Inflammatory macrophage treated with lipopolysaccharide for 4 hours (primary cell): ENCODE results near the gene OSBPL5.
"Not testable (repeated sequence)": the region's sequence is repeated elsewhere in the genome, so short reads cannot be mapped to it uniquely, and the experiment has no call there.

ENCODE experiments used
- DNase-seq: peaks from one replicate; pipeline ENCODE4 v3.0.0-alpha.2; 2020

The OSBPL5 gene

GRCh38 chr11:3120071-3120792, 44.9 kb downstream of the OSBPL5 start:
- DNase-seq, result no peak

GRCh38 chr11:3119141-3119821, 45.8 kb downstream of the OSBPL5 start:
- DNase-seq, result no peak

GRCh38 chr11:3115321-3115720, 49.8 kb downstream of the OSBPL5 start:
- peak; percentile 38 for DNase-seq

GRCh38 chr11:3113661-3114060, 51.4 kb downstream of the OSBPL5 start:
- not testable (repeated sequence) for DNase-seq

- DNase-seq, result peak; percentile 81
Observed at GRCh38 chr11:3111919-3112690, 53.0 kb downstream of the OSBPL5 start.

GRCh38 chr11:3111466-3111865, 53.6 kb downstream of the OSBPL5 start:
- DNase-seq, result peak; percentile 18

GRCh38 chr11:3109921-3110706, 55.0 kb downstream of the OSBPL5 start:
- peak; percentile 45 for DNase-seq

GRCh38 chr11:3109434-3109833, 55.7 kb downstream of the OSBPL5 start:
- no peak for DNase-seq

- DNase-seq, result no peak
Observed at GRCh38 chr11:3108183-3108721, 56.9 kb downstream of the OSBPL5 start.

- DNase-seq, result no peak
Observed at GRCh38 chr11:3107608-3108182, 57.4 kb downstream of the OSBPL5 start.

GRCh38 chr11:3106736-3107524, 58.2 kb downstream of the OSBPL5 start:
- DNase-seq, result no peak

- no peak for DNase-seq
Observed at GRCh38 chr11:3105791-3106735, 59.0 kb downstream of the OSBPL5 start.

- DNase-seq, result no peak
Observed at GRCh38 chr11:3104961-3105790, 59.9 kb downstream of the OSBPL5 start.

- no peak for DNase-seq
Observed at GRCh38 chr11:3104051-3104714, 60.9 kb downstream of the OSBPL5 start.

- DNase-seq, result no peak
Observed at GRCh38 chr11:3103076-3103475, 62.0 kb downstream of the OSBPL5 start.

GRCh38 chr11:3102641-3102921, 62.5 kb downstream of the OSBPL5 start:
- DNase-seq, result no peak

- no peak for DNase-seq
Observed at GRCh38 chr11:3101921-3102640, 63.0 kb downstream of the OSBPL5 start.

GRCh38 chr11:3099178-3099577, 65.9 kb downstream of the OSBPL5 start:
- DNase-seq, result peak; percentile 63
